GM21526 (cell line): ENCODE results near the gene CGREF1.

Source experiments
- ATAC-seq: cut with Tn5 transposase; IDR thresholded peaks from one replicate; pipeline ENCODE4 v1.9.1; 2021; ENCODE audit warnings: moderate library complexity; ENCODE audit not compliant: unreplicated experiment, low FRiP score

CGREF1 gene

GRCh38 chr2:27089111-27089954 lies 29.6 kb downstream of the CGREF1 start:
- no peak for ATAC-seq

GRCh38 chr2:27088634-27089033 lies 30.3 kb downstream of the CGREF1 start:
- ATAC-seq = no peak

- no peak for ATAC-seq
Measured at GRCh38 chr2:27087823-27088410, 31.0 kb downstream of the CGREF1 start.

- peak; percentile 61 for ATAC-seq
Measured at GRCh38 chr2:27086724-27087593, 32.0 kb downstream of the CGREF1 start, which contains the start of gene KHK. Gene KHK, plus strand, starts transcription at chr2:27086772. Its CDS starts 488 bp downstream, at chr2:27087260.

GRCh38 chr2:27086090-27086723 lies 32.7 kb downstream of the CGREF1 start:
- peak; percentile 51 for ATAC-seq

- peak; percentile 6 for ATAC-seq
Measured at GRCh38 chr2:27085673-27086089, 33.2 kb downstream of the CGREF1 start.

GRCh38 chr2:27085062-27085672 lies 33.8 kb downstream of the CGREF1 start:
- ATAC-seq = no peak

- no peak for ATAC-seq
Measured at GRCh38 chr2:27084297-27085061, 34.4 kb downstream of the CGREF1 start.

GRCh38 chr2:27083410-27084296 lies 35.3 kb downstream of the CGREF1 start:
- ATAC-seq = no peak

- no peak for ATAC-seq
Measured at GRCh38 chr2:27082773-27083409, 36.0 kb downstream of the CGREF1 start.

GRCh38 chr2:27081984-27082772 lies 36.8 kb downstream of the CGREF1 start:
- ATAC-seq = no peak

- ATAC-seq = no peak
Measured at GRCh38 chr2:27080603-27080936, 38.4 kb downstream of the CGREF1 start.

- ATAC-seq = no peak
Measured at GRCh38 chr2:27080140-27080469, 38.8 kb downstream of the CGREF1 start.

- ATAC-seq = no peak
Measured at GRCh38 chr2:27079233-27080139, 39.4 kb downstream of the CGREF1 start.

- ATAC-seq = no peak
Measured at GRCh38 chr2:27078267-27079194, 40.4 kb downstream of the CGREF1 start, which contains the start of gene EMILIN1. Gene EMILIN1, plus strand, starts transcription at chr2:27078615. Its CDS starts 451 bp downstream, at chr2:27079066.
